Mesothelial cell of epicardium (in vitro differentiated cells): ENCODE data around the gene DAGLA. TPM values are rescaled to one million over a fixed set of nuclear protein-coding genes. Genes with fewer than 3 reads are reported as not detected.
A peak's percentile ranks its signal among the peaks of the same experiment; 100 is the strongest.

Experiments used
- DNase-seq, 2 experiments: peaks; one replicate each; pipeline ENCODE4 v3.0.0; 2021; ENCODE audit warnings: low spot score in 2 of 2; ENCODE audit not compliant: unreplicated experiment in 2 of 2
- H3K27ac Mint-ChIP-seq: 2 replicates; pipeline ENCODE4 v1.8.0; 2021; ENCODE audit warnings: mixed read lengths
- H3K27me3 Mint-ChIP-seq: 2 replicates; pipeline ENCODE4 v1.8.0; 2021; ENCODE audit warnings: low read depth, mixed read lengths
- H3K36me3 Mint-ChIP-seq: 2 replicates; pipeline ENCODE4 v1.8.0; 2021; ENCODE audit warnings: mixed read lengths
- H3K4me1 Mint-ChIP-seq: 2 replicates; pipeline ENCODE4 v1.8.0; 2021; ENCODE audit warnings: mixed read lengths
- H3K4me3 Mint-ChIP-seq: 2 replicates; pipeline ENCODE4 v1.8.0; 2021; ENCODE audit warnings: mild to moderate bottlenecking, moderate library complexity, mixed read lengths
- H3K9me3 Mint-ChIP-seq: 2 replicates; pipeline ENCODE4 v1.8.0; 2021; ENCODE audit warnings: mixed read lengths
- CTCF ChIP-seq: fragments of 200-600 bp; sonication (generic); IDR thresholded peaks from one replicate; pipeline ENCODE4 v1.5.0; 2021; ENCODE audit warnings: antibody characterized with exemption; ENCODE audit not compliant: unreplicated experiment
- total RNA-seq: library from RNA; stranded (reverse); gene quantifications from 3 replicates; pipeline ENCODE4 v1.2.1, GENCODE V29; 2021

DAGLA gene
- total RNA-seq, 1 donor from 2014 or later: 8.1 TPM

GRCh38 chr11:61732705-61733104 is 52.5 kb downstream of the DAGLA start:
- H3K36me3 Mint-ChIP-seq: peaks cover 11% of the 10 kb centered on the region
- H3K4me3 Mint-ChIP-seq: no peak overlapping the region
- H3K4me1 Mint-ChIP-seq: peaks cover 1% of the 10 kb centered on the region
- no peak for DNase-seq
- H3K27ac Mint-ChIP-seq: no peak overlapping the region
- H3K27me3 Mint-ChIP-seq: no peaks in the 10 kb centered on the region
- TF ChIP-seq CTCF: no peak
- no peaks in the 10 kb centered on the region for H3K9me3 Mint-ChIP-seq

DNA sequence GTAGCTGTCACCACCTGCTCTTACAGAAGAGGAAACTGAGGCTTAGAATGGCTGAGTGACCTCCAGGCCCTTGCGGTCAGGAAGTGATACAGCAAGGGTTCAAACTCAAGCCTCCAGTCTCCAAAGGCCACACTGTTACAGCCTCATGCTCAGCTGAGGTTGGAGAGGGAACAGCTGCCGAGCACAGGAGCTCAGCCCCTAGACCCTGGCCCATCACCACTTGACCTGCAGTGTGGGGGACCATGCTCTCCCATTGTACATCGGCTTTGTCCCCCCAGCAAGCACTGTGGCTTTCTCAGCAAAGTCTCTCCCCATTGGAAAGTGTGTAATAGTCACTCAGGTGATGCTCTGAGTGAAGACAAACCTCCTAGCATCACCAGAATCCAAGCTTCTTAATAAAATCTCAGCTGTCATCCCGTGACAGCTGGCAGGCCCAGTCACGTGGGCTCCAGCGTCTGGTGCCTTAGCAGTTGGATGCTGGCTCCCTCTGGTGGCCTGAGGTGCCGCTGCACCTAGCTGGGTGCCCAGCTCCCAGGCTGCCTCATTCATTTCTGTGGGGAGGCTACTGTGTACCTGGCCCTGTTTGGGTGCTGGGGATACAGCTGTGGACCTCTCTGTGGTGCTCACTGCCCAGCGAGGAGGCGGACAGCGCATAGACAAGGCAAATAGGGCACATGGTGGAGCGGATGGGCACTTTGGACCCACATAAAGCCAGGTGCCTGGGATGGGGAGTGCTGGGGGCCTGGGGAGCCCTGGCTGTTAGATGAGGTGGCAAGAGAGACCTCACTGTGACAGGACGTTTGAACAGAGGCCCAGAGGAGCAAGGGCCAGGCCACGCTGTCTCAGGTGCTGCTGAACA is 53.2 kb downstream of the DAGLA start:
- Mint-ChIP-seq H3K9me3 (no peaks in the 10 kb centered on the region), H3K4me1 (peaks cover 1% of the 10 kb centered on the region), H3K36me3 (peaks cover 9% of the 10 kb centered on the region), H3K27ac (peak overlapping the region; percentile 73), H3K4me3 (no peak overlapping the region), H3K27me3 (no peaks in the 10 kb centered on the region)
- peak; percentile 64 to 86 for DNase-seq
- peak; percentile 96 for TF ChIP-seq CTCF

- peaks cover 10% of the 10 kb centered on the region for H3K36me3 Mint-ChIP-seq
- peaks cover 1% of the 10 kb centered on the region for H3K4me1 Mint-ChIP-seq
- H3K27ac Mint-ChIP-seq: no peak overlapping the region
- DNase-seq: no peak
- no peaks in the 10 kb centered on the region for H3K27me3 Mint-ChIP-seq
- H3K4me3 Mint-ChIP-seq: no peak overlapping the region
- TF ChIP-seq CTCF: no peak
- H3K9me3 Mint-ChIP-seq: no peaks in the 10 kb centered on the region
These were observed 54.6 kb downstream of the DAGLA start for GRCh38 chr11:61734767-61735166.

DNA sequence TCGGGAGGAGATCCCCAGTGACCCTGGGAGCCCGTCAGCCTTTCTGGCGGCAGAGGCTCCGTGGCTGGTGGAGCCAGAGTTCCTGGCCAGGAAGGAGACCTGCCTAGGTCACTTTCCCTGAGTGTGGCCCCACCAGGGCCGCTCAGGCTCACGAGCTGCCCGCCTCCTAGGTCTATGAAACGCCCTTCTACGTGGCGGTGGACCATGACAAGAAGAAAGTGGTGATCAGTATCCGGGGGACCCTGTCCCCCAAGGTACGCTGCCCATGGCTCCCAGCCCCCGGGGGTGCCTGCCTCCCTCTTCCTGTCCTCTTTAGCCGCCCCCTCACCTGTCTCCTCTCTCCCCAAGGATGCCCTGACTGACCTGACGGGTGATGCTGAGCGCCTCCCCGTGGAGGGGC is 55.2 kb downstream of the DAGLA start:
- no peak for TF ChIP-seq CTCF
- Mint-ChIP-seq H3K4me1 (peaks cover 1% of the 10 kb centered on the region), H3K9me3 (no peaks in the 10 kb centered on the region), H3K4me3 (no peak overlapping the region), H3K27ac (no peak overlapping the region), H3K36me3 (peaks cover 8% of the 10 kb centered on the region), H3K27me3 (no peaks in the 10 kb centered on the region)
- DNase-seq: no peak

GRCh38 chr11:61736310-61736709 is 56.1 kb downstream of the DAGLA start:
- no peaks in the 10 kb centered on the region for H3K27me3 Mint-ChIP-seq
- H3K27ac Mint-ChIP-seq: no peak overlapping the region

More at GRCh38 chr11:61736310-61736709, 56.1 kb downstream of the DAGLA start:
- Mint-ChIP-seq H3K9me3 (no peaks in the 10 kb centered on the region), H3K4me1 (peaks cover 1% of the 10 kb centered on the region), H3K4me3 (no peak overlapping the region), H3K36me3 (peaks cover 7% of the 10 kb centered on the region)
- no peak for DNase-seq
- no peak for TF ChIP-seq CTCF
